HEK293 (cell line): ENCODE measurements around the gene F8A1.
"Not testable (repeated sequence)": the region's sequence is repeated elsewhere in the genome, so short reads cannot be mapped to it uniquely, and the experiment has no call there.

ENCODE experiments used
- ZEB2 ChIP-seq: fragments of 450-650 bp; formaldehyde crosslinking; IDR thresholded peaks from 2 replicates; pipeline ENCODE4 v1.5.1; 2016; ENCODE audit warnings: missing biosample characterization, missing genetic modification characterization
- ZNF777 ChIP-seq: fragments of 450-650 bp; formaldehyde crosslinking; IDR thresholded peaks from 2 replicates; pipeline ENCODE4 v1.5.1; 2017; ENCODE audit warnings: missing biosample characterization, missing genetic modification characterization, borderline replicate concordance
- TF ChIP-seq, protein P1 (sequence below): fragments of 450-650 bp; formaldehyde crosslinking; conservative IDR thresholded peaks from 2 replicates; pipeline ENCODE4 v1.5.1; 2016; ENCODE audit warnings: low read depth, missing biosample characterization, missing genetic modification characterization

DNA sequence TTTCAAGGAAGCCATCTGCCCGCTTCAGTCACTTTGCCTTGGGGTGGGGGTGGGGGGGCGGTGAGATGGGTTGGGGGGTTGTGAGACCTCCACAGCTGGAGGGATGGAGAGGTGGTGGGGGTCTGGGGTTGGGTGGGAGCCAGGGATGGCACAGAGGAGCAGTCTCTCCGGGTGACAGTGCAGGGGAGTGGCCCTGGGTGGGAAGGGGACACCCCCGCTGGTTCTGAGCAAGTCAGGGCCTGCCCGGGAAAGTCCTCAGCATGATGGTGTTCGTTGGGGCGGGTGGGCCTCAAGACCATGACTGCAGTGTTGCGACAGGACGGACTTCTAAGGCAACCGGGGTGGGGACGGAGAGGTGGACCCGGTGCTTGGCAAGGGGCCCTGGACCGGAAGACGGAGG lies 606 bp upstream of the F8A1 start:
- not testable (repeated sequence) for TF ChIP-seq ZEB2, ZNF777
- TF ChIP-seq, protein P1, sequence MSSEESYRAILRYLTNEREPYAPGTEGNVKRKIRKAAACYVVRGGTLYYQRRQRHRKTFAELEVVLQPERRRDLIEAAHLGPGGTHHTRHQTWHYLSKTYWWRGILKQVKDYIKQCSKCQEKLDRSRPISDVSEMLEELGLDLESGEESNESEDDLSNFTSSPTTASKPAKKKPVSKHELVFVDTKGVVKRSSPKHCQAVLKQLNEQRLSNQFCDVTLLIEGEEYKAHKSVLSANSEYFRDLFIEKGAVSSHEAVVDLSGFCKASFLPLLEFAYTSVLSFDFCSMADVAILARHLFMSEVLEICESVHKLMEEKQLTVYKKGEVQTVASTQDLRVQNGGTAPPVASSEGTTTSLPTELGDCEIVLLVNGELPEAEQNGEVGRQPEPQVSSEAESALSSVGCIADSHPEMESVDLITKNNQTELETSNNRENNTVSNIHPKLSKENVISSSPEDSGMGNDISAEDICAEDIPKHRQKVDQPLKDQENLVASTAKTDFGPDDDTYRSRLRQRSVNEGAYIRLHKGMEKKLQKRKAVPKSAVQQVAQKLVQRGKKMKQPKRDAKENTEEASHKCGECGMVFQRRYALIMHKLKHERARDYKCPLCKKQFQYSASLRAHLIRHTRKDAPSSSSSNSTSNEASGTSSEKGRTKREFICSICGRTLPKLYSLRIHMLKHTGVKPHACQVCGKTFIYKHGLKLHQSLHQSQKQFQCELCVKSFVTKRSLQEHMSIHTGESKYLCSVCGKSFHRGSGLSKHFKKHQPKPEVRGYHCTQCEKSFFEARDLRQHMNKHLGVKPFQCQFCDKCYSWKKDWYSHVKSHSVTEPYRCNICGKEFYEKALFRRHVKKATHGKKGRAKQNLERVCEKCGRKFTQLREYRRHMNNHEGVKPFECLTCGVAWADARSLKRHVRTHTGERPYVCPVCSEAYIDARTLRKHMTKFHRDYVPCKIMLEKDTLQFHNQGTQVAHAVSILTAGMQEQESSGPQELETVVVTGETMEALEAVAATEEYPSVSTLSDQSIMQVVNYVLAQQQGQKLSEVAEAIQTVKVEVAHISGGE, result not testable (repeated sequence)
